ENCODE results near the gene KIRREL3. TPM values are rescaled to one million over a fixed set of nuclear protein-coding genes. Genes with fewer than 3 reads are reported as not detected.

The KIRREL3 gene
- total and polyA plus RNA-seq, 4 donors = 0.90 TPM; not detected in 3

- H3K27ac ChIP-seq (ENCODE audit: low read depth in 1 of 2, low read length in 2 of 2) = no peak overlapping the region
- 69 to 70% methylated on average over 3 of the region's 3 CpGs for WGBS, 2 donors
- no peak for DNase-seq
- H3K9me3 ChIP-seq (ENCODE audit: control insufficient read depth, low read length) = peaks cover 1% of the 10 kb centered on the region
- H3K27me3 ChIP-seq (ENCODE audit: control insufficient read depth in 1 of 2, insufficient read depth in 2 of 2, low read length in 1 of 2) = no peaks in the 10 kb centered on the region
- H3K36me3 ChIP-seq (ENCODE audit: control insufficient read depth in 1 of 2, insufficient read depth in 2 of 2, low read length in 1 of 2) = no peaks in the 10 kb centered on the region
- no peaks in the 10 kb centered on the region for H3K4me1 ChIP-seq (ENCODE audit: control insufficient read depth in 1 of 2, insufficient read depth in 2 of 2, low read length in 2 of 2)
- no peak overlapping the region for H3K4me3 ChIP-seq (ENCODE audit: low read length in 2 of 2)
- intact Hi-C loops (cut with DNase I) = no loop called here
- no peak for ATAC-seq (ENCODE audit: low FRiP score)
These were observed 163.0 kb downstream of the KIRREL3 start for GRCh38 chr11:126837581-126837980.

GRCh38 chr11:126834573-126834972 lies 166.0 kb downstream of the KIRREL3 start:
- H3K36me3 ChIP-seq (ENCODE audit: control insufficient read depth in 1 of 2, insufficient read depth in 2 of 2, low read length in 1 of 2) = no peaks in the 10 kb centered on the region
- 85 to 87% methylated on average over 8 of the region's 8 CpGs for WGBS, 2 donors
- H3K4me3 ChIP-seq (ENCODE audit: low read length in 2 of 2) = no peak overlapping the region
- DNase-seq (no peak), ATAC-seq (ENCODE audit: low FRiP score) (no peak)
- peaks cover 1% of the 10 kb centered on the region for H3K9me3 ChIP-seq (ENCODE audit: control insufficient read depth, low read length)
- peaks cover 0 to 2% of the 10 kb centered on the region in 2 donors for H3K27me3 ChIP-seq (ENCODE audit: control insufficient read depth in 1 of 2, insufficient read depth in 2 of 2, low read length in 1 of 2)
- intact Hi-C loops (cut with DNase I) = no loop called here
- H3K4me1 ChIP-seq (ENCODE audit: control insufficient read depth in 1 of 2, insufficient read depth in 2 of 2, low read length in 2 of 2) = no peaks in the 10 kb centered on the region
- H3K27ac ChIP-seq (ENCODE audit: low read depth in 1 of 2, low read length in 2 of 2) = no peak overlapping the region

DNA sequence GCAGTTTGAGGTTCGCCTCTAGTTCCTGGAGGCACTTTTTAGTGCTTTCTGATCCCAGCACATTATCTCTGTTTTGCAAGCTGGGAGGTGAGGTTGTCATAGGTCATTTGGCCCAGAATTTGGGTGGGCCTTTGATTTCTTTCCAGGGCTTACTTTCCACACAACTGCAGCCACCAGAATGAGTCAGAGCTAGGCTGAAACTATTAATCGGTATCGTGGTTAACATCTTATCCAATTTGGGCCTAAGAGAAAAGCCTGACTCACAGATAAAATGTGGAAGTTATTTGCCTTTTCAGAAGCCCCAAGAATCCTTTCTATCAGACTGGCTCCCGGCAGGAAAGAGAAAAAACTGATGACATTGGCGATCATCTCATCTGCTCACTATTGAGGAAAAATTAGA lies 166.4 kb downstream of the KIRREL3 start:
- H3K27ac ChIP-seq (ENCODE audit: low read depth in 1 of 2, low read length in 2 of 2) = no peak overlapping the region
- peaks cover 0 to 2% of the 10 kb centered on the region in 2 donors for H3K27me3 ChIP-seq (ENCODE audit: control insufficient read depth in 1 of 2, insufficient read depth in 2 of 2, low read length in 1 of 2)
- WGBS, 2 donors = 78% methylated on average over 5 of the region's 5 CpGs
- intact Hi-C loops (cut with DNase I) = no loop called here
- H3K4me1 ChIP-seq (ENCODE audit: control insufficient read depth in 1 of 2, insufficient read depth in 2 of 2, low read length in 2 of 2) = no peaks in the 10 kb centered on the region
- no peak overlapping the region for H3K4me3 ChIP-seq (ENCODE audit: low read length in 2 of 2)
- no peak for DNase-seq
- H3K36me3 ChIP-seq (ENCODE audit: control insufficient read depth in 1 of 2, insufficient read depth in 2 of 2, low read length in 1 of 2) = no peaks in the 10 kb centered on the region
- peaks cover 1% of the 10 kb centered on the region for H3K9me3 ChIP-seq (ENCODE audit: control insufficient read depth, low read length)
- no peak for ATAC-seq (ENCODE audit: low FRiP score)

GRCh38 chr11:126833065-126833464 lies 167.5 kb downstream of the KIRREL3 start:
- DNase-seq = no peak
- no peak for ATAC-seq (ENCODE audit: low FRiP score)
- 77 to 92% methylated on average over 1 of the region's 1 CpG for WGBS, 2 donors
- H3K9me3 ChIP-seq (ENCODE audit: control insufficient read depth, low read length) = no peaks in the 10 kb centered on the region
- H3K4me3 ChIP-seq (ENCODE audit: low read length in 2 of 2) = no peak overlapping the region
- H3K4me1 ChIP-seq (ENCODE audit: control insufficient read depth in 1 of 2, insufficient read depth in 2 of 2, low read length in 2 of 2) = no peaks in the 10 kb centered on the region
- intact Hi-C loops (cut with DNase I) = no loop called here
- H3K27me3 ChIP-seq (ENCODE audit: control insufficient read depth in 1 of 2, insufficient read depth in 2 of 2, low read length in 1 of 2) = peaks cover 0 to 2% of the 10 kb centered on the region in 2 donors
- H3K36me3 ChIP-seq (ENCODE audit: control insufficient read depth in 1 of 2, insufficient read depth in 2 of 2, low read length in 1 of 2) = no peaks in the 10 kb centered on the region
- no peak overlapping the region for H3K27ac ChIP-seq (ENCODE audit: low read depth in 1 of 2, low read length in 2 of 2)

- intact Hi-C loops (cut with DNase I) = no loop called here
- H3K4me3 ChIP-seq (ENCODE audit: low read length in 2 of 2) = no peak overlapping the region
- H3K4me1 ChIP-seq (ENCODE audit: control insufficient read depth in 1 of 2, insufficient read depth in 2 of 2, low read length in 2 of 2) = no peaks in the 10 kb centered on the region
- H3K36me3 ChIP-seq (ENCODE audit: control insufficient read depth in 1 of 2, insufficient read depth in 2 of 2, low read length in 1 of 2) = no peaks in the 10 kb centered on the region
- H3K27me3 ChIP-seq (ENCODE audit: control insufficient read depth in 1 of 2, insufficient read depth in 2 of 2, low read length in 1 of 2) = peaks cover 0 to 2% of the 10 kb centered on the region in 2 donors
- H3K9me3 ChIP-seq (ENCODE audit: control insufficient read depth, low read length) = no peaks in the 10 kb centered on the region
- 54 to 67% methylated on average over 6 of the region's 6 CpGs for WGBS, 2 donors
- no peak overlapping the region for H3K27ac ChIP-seq (ENCODE audit: low read depth in 1 of 2, low read length in 2 of 2)
- DNase-seq (no peak), ATAC-seq (ENCODE audit: low FRiP score) (no peak)
These were observed 168.2 kb downstream of the KIRREL3 start for GRCh38 chr11:126832387-126832786.

GRCh38 chr11:126830216-126830806 lies 170.3 kb downstream of the KIRREL3 start:
- Histone ChIP-seq H3K27ac (ENCODE audit: low read depth in 1 of 2, low read length in 2 of 2) (no peak overlapping the region), H3K27me3 (ENCODE audit: control insufficient read depth in 1 of 2, insufficient read depth in 2 of 2, low read length in 1 of 2) (peaks cover 0 to 2% of the 10 kb centered on the region in 2 donors), H3K9me3 (ENCODE audit: control insufficient read depth, low read length) (no peaks in the 10 kb centered on the region), H3K36me3 (ENCODE audit: control insufficient read depth in 1 of 2, insufficient read depth in 2 of 2, low read length in 1 of 2) (no peaks in the 10 kb centered on the region), H3K4me1 (ENCODE audit: control insufficient read depth in 1 of 2, insufficient read depth in 2 of 2, low read length in 2 of 2) (no peaks in the 10 kb centered on the region), H3K4me3 (ENCODE audit: low read length in 2 of 2) (no peak overlapping the region)
- intact Hi-C loops (cut with DNase I) = no loop called here
- no peak for DNase-seq
- WGBS, 2 donors = 58 to 68% methylated on average over 7 of the region's 7 CpGs
- ATAC-seq (ENCODE audit: low FRiP score) = no peak

DNA sequence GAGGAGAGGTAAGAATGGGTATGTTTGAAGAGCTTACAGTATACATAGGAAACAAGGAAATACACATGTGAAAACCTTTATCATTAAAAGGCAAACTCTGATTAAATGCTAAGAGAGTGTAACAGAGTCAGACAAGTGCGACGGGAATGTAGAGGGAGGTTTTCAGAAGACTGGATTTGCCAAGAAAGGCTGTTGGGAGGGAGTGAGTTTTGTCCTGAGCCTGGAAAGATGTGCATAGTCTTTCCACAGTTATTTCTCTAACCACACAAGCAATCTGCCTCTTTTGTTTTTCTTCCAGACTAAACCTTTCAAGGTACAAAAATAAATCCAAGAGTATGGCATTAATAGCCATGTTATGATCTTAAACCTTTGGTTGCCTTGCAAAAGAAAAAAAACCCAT lies 170.9 kb downstream of the KIRREL3 start:
- 66 to 69% methylated on average over 2 of the region's 2 CpGs for WGBS, 2 donors
- H3K4me1 ChIP-seq (ENCODE audit: control insufficient read depth in 1 of 2, insufficient read depth in 2 of 2, low read length in 2 of 2) = no peaks in the 10 kb centered on the region
- no peak overlapping the region for H3K27ac ChIP-seq (ENCODE audit: low read depth in 1 of 2, low read length in 2 of 2)
- ATAC-seq (ENCODE audit: low FRiP score) (no peak), DNase-seq (no peak)
- H3K27me3 ChIP-seq (ENCODE audit: control insufficient read depth in 1 of 2, insufficient read depth in 2 of 2, low read length in 1 of 2) = peaks cover 0 to 2% of the 10 kb centered on the region in 2 donors
- intact Hi-C loops (cut with DNase I) = no loop called here
- H3K4me3 ChIP-seq (ENCODE audit: low read length in 2 of 2) = no peak overlapping the region
- H3K9me3 ChIP-seq (ENCODE audit: control insufficient read depth, low read length) = no peaks in the 10 kb centered on the region
- no peaks in the 10 kb centered on the region for H3K36me3 ChIP-seq (ENCODE audit: control insufficient read depth in 1 of 2, insufficient read depth in 2 of 2, low read length in 1 of 2)

- Histone ChIP-seq H3K4me1 (ENCODE audit: control insufficient read depth in 1 of 2, insufficient read depth in 2 of 2, low read length in 2 of 2) (no peaks in the 10 kb centered on the region), H3K27ac (ENCODE audit: low read depth in 1 of 2, low read length in 2 of 2) (no peak overlapping the region), H3K27me3 (ENCODE audit: control insufficient read depth in 1 of 2, insufficient read depth in 2 of 2, low read length in 1 of 2) (no peaks in the 10 kb centered on the region), H3K36me3 (ENCODE audit: control insufficient read depth in 1 of 2, insufficient read depth in 2 of 2, low read length in 1 of 2) (no peaks in the 10 kb centered on the region), H3K4me3 (ENCODE audit: low read length in 2 of 2) (no peak overlapping the region), H3K9me3 (ENCODE audit: control insufficient read depth, low read length) (peaks cover 2% of the 10 kb centered on the region)
- DNase-seq (no peak), ATAC-seq (ENCODE audit: low FRiP score) (no peak)
- intact Hi-C loops (cut with DNase I) = no loop called here
- WGBS, 2 donors = 26 to 28% methylated on average over 7 of the region's 7 CpGs
These were observed 176.4 kb downstream of the KIRREL3 start for GRCh38 chr11:126824035-126824607.

- Histone ChIP-seq H3K4me1 (ENCODE audit: control insufficient read depth in 1 of 2, insufficient read depth in 2 of 2, low read length in 2 of 2) (no peaks in the 10 kb centered on the region), H3K9me3 (ENCODE audit: control insufficient read depth, low read length) (peaks cover 2% of the 10 kb centered on the region), H3K36me3 (ENCODE audit: control insufficient read depth in 1 of 2, insufficient read depth in 2 of 2, low read length in 1 of 2) (no peaks in the 10 kb centered on the region), H3K4me3 (ENCODE audit: low read length in 2 of 2) (no peak overlapping the region), H3K27ac (ENCODE audit: low read depth in 1 of 2, low read length in 2 of 2) (no peak overlapping the region), H3K27me3 (ENCODE audit: control insufficient read depth in 1 of 2, insufficient read depth in 2 of 2, low read length in 1 of 2) (no peaks in the 10 kb centered on the region)
- intact Hi-C loops (cut with DNase I) = no loop called here
- DNase-seq (no peak), ATAC-seq (ENCODE audit: low FRiP score) (no peak)
These were observed 177.3 kb downstream of the KIRREL3 start for GRCh38 chr11:126823274-126823673.
